Superior temporal gyrus (tissue), 1 donor: ENCODE data around the gene SERPINA9.

Experiments used
- DNase-seq: peaks from one replicate; pipeline ENCODE4 v3.0.0-alpha.2; 2016; ENCODE audit errors: extremely low spot score

SERPINA9 gene

GRCh38 chr14:94462763-94463572, 13.0 kb downstream of the SERPINA9 start:
- DNase-seq = no peak

- no peak for DNase-seq
Observed at GRCh38 chr14:94462219-94462551, 13.8 kb downstream of the SERPINA9 start.

DNA sequence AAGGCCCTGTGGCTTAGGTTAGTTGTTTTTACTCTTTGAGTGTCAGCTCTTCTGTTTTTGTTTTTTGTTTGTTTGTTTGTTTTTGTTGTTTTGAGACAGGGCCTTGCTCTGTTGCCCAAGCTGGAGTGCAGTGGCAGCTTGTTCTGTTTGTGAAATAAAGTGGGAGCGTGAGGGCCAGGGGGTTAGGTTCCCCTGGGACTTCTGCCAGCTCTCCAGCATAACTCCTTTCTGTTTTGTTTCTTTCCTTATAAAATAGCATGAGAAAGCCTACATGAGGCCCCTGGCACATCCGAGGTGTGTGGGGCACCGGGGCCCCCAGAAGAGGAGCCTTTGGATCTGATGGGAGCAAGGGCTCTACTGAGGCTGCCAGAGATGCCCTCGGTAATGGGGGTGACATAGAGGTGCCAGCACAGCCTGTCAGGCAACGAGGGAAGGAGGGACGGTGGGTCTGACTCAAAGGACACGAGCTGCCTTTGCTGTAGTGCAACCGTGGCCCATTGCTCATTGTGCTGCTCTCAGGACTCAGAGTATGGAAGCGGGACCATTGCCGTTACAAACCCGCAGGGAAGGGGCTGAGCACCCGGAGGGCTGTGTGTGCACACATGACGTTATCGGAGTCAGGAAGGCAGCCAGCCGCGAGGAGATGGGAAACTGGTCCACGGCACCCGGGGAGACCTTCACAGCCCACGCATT, 14.3 kb downstream of the SERPINA9 start:
- DNase-seq = no peak

DNA sequence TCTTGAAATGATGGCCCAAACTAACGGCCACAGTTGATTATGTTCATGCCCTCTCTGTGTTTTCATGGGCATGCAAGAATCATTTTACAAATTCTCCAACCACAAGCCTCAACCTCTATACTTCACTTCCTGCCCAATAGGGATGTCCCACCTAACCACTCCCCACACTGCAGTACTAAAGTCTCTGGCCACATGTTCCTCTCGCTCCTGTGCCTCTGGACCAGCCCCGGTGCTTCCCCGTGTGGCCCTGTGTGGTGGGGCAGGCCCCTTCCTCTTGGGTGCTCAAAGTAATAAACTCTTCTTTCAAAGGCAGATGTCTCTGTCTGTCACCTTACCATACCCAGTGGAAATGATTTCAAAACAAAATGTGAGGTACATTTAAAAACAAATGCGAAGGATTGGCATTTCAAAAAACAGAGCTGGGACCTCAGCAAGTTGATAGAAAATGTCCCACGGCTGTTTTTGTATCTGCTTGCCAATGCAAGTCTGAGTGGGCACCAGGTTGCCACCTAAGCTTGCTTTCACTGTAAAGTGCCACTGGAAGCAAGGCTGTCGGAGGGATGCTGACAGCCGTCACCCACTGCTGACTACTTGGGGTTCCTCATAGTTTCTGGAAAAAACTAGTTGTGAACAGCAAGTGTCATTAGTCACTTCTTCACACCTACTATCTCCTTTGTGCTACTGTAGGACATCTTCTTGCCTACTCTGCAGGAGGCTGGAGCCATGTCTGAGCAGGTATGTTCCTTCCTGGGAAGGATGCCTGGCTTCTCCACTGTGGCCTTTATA, 15.2 kb downstream of the SERPINA9 start:
- no peak for DNase-seq

DNA sequence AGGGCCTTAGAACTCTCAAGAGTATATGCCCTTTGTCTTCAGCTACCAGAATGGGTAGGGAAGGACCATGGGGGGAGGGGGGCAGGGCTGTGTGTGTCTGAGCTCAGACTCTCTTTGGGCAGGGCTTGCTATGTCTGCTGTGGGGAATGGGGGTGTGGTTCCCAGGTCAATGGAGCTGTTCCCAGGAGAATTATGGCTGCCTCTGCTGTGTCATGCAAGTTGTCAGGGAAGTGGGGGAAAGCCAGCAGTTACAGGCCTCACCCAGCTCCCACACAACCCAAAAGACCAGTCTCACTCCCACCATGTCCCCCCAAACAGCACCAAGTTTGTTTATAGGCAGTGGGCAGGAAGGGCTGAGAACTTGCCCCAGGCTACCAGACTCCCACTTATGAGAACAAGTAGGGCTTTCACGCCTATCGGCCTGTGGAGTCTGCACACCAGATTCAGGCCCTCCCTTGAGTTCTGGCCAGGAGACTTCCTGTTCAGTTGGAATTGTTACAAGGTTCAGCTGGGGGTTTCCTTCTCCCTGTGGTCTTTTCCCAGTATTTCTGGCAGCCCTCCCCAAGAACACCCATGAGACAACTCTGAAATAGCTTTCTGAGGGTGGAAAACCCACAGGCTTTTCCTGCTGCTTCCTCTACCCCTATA, 17.3 kb downstream of the SERPINA9 start:
- DNase-seq = no peak

- DNase-seq = no peak
Observed at GRCh38 chr14:94458096-94458495, 17.9 kb downstream of the SERPINA9 start.

DNA sequence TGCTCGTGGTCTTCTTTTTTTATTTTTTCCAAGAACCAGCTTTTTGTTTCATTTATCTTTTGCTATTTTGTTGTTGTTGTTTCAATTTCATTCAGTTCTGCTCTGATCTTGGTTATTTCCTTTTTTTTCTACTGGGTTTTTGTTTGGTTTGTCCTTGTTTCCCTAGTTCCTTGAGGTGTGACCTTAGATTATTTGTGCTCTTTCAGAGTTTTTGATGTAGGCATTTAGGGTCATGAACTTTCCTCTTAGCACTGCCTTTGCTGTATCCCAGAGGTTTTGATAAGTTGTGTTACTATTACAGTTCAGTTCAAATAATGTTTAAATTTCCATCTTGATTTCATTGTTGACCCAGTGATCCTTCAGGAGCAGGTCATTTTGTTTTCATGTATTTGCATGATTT, 20.1 kb downstream of the SERPINA9 start:
- DNase-seq = no peak

- no peak for DNase-seq
Observed at GRCh38 chr14:94451826-94452225, 24.2 kb downstream of the SERPINA9 start.

GRCh38 chr14:94451091-94451771, 24.8 kb downstream of the SERPINA9 start:
- DNase-seq = no peak

DNA sequence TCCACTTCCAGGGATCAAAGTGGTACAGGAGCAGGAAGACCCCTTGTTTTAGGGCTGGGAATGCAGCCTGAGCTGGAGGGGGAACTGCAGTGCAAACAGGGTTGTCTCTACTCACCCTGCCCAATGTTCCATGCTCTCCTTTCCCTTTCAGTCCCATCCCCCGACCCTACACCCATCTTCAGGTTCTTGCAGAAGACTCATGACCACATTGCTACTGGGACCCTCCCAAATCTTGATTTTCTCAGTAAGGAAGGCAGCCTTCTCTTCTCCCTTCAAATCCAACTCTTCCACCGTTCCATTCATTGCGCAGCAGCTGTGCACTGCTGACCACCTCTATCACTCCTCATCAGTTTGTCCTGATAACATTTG, 25.3 kb downstream of the SERPINA9 start:
- DNase-seq = no peak

GRCh38 chr14:94449930-94450329, 26.1 kb downstream of the SERPINA9 start:
- no peak for DNase-seq

GRCh38 chr14:94448071-94448808, 27.8 kb downstream of the SERPINA9 start:
- DNase-seq = no peak

DNA sequence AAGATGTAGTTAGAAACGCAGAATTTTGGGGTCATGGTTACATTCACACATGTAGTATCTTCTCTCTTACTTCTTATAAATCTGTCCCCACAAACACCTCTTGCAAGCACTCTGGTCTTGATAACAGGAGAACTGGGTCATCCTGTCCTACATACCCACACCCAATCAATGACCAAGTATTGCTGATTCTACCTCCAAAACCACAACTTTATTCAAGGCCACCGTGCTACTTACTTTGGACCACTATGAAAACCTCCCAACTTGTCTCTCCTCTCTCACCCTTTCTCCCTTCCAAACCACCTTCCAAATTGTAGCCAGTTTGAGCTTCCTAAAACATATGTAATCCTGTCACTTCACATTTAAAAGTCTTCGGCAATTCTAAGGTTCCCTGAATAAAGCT, 28.8 kb downstream of the SERPINA9 start:
- DNase-seq = no peak

- no peak for DNase-seq
Observed at GRCh38 chr14:94446126-94446525, 29.9 kb downstream of the SERPINA9 start.

DNA sequence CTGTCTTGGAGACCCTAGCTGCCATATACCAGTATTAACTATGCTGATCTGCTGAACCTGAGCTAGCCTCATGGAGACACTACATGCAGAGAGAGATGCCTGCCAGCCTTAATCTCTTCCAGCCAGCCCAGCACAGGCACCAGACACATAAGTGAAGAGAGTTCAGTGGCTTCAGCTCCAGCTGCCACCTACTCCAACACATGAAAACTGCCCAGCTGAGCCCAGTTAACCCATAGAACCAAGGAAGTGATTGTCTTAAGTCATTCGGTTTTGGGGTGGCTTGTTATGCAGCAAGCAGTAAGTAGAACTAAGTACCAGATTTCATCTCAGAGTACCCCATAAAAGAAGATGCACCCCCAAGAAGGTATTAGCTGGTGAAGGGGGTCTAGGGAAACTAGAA, 31.0 kb downstream of the SERPINA9 start:
- no peak for DNase-seq

- no peak for DNase-seq
Observed at GRCh38 chr14:94441531-94442205, 34.3 kb downstream of the SERPINA9 start.

DNA sequence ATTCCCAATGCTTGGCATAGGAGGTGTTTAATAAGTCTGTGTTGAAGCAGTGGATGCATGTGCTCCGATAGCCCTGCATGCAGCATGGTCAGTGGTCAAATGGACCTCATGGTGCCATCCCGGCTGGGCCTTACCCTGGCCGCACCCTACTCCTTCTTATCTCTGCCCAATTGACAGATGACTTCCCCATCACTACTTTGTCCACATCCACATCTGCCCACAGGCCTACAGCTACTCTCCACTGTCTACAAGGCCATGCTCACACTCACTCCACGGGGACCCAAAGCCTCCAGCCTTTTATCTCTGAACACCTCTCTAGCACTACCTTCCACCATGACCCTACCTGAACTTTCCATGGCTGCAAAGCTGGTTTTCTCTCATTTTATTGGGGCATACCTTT, 34.9 kb downstream of the SERPINA9 start:
- DNase-seq = no peak

DNA sequence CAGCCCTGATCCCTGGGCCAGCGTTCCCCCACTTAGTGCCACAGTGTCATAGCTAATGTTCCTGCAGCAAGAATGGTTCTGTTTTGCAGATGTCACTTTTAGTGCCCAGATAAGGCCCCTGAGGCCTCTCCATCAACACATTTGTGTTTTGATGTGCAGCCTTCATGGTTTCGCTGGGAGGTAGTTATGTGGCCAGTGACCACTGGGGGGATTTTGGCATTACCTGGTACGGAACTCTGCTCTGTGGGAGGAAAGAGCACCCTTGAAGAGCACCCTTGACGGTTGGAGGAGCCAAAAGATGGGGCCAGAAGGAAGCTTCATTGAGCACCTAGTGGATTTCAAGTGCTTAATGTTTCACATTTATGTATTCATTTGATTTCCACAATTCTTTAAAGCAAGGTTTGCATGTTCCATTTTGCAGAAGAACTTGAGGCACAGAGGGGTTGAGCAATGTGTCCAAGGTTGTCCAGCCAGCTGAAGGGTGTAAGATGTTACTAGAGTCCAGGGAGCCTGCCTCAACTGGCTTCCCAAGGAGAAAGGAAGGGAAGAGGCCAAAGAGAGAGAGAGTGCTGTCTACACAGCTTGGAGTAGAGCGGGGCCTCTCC, 36.4 kb downstream of the SERPINA9 start:
- DNase-seq = no peak

DNA sequence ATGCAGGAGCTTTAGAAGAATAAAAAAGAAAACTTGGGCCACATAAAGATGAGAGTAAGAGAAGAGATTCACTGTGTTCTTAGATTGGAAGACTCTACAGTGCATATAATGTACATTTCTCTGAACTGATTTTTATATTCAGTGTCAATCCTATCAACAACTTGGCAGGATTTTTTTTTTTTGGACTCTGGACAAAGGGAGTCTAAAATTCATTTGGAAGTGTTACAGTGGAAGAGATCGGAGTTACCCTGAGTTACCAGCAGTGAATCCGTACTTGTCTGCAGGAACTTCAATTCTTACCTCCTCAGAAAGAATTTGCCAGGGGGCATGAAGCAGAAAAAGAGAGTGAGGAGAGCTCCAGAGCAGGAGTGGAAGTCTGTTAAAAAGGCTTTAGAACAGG, 47.4 kb downstream of the SERPINA9 start:
- no peak for DNase-seq

- DNase-seq = no peak
Observed at GRCh38 chr14:94427016-94427613, 48.9 kb downstream of the SERPINA9 start.
